H1 (cell line): ENCODE data around the gene KCNJ10. TPM values are rescaled to one million over a fixed set of nuclear protein-coding genes. Genes with fewer than 3 reads are reported as not detected.

ENCODE experiments used
- CEBPB ChIP-seq: IDR thresholded peaks from 2 replicates; pipeline ENCODE4 v1.6.1; 2012; ENCODE audit warnings: low read depth, low read length
- CHD2 ChIP-seq: IDR thresholded peaks from 2 replicates; pipeline ENCODE4 v1.6.1; 2012; ENCODE audit warnings: low read length, improper control_type of control experiment
- E2F6 ChIP-seq: IDR thresholded peaks from 2 replicates; pipeline ENCODE4 v1.6.1; 2012; ENCODE audit warnings: inconsistent platforms
- NRF1 ChIP-seq: IDR thresholded peaks from 2 replicates; pipeline ENCODE4 v1.6.1; 2011; ENCODE audit warnings: mild to moderate bottlenecking, low read depth, low read length, improper control_type of control experiment
- RNF2 ChIP-seq: fragments of 200-900, 300-1000 bp; sonication (generic); IDR thresholded peaks from 2 replicates; pipeline ENCODE4 v1.7.1; 2016; ENCODE audit warnings: borderline replicate concordance, low read depth, mild to moderate bottlenecking, antibody characterized with exemption, low read length; ENCODE audit not compliant: poor library complexity, severe bottlenecking; ENCODE audit errors: missing control alignments
- SAP30 ChIP-seq: fragments of 300-600 bp; sonication (generic); IDR thresholded peaks from 2 replicates; pipeline ENCODE4 v1.7.1; 2012; ENCODE audit warnings: low read length, moderate library complexity, mild to moderate bottlenecking, inconsistent platforms; ENCODE audit not compliant: insufficient read depth, insufficient replicate concordance
- TAF7 ChIP-seq: optimal IDR thresholded peaks from 2 replicates; pipeline ENCODE3; 2011; ENCODE audit warnings: low read depth, mild to moderate bottlenecking, inconsistent platforms, low read length, moderate library complexity, borderline replicate concordance
- polyA plus RNA-seq, 7 experiments: library from polyadenylated mRNA; depleted of rRNA in 3 of 7; stranded (reverse) in 5 of 7; unstranded in 2 of 7; fragments of >200 nt in 5 of 7; fragments of 200-250 nt in 2 of 7; gene quantifications; 1 replicate in 5 of 7; 2 replicates in 1 of 7; 4 replicates in 1 of 7; pipeline versions ENCODE4 v1.2.1 to v1.2.3, GENCODE V29; 2011 to 2013; ENCODE audit warnings: missing spikeins in 2 of 7, mixed read lengths in 2 of 7
- total RNA-seq: library from RNA; stranded (reverse); fragmentation: NEBNext Ultra II Directional; extraction: Animal tissue kit (Norgen Biotek cat#: 25700); gene quantifications from 2 replicates; pipeline ENCODE4 v1.2.1, GENCODE V29; 2021
- TF ChIP-seq, protein P1 (sequence below): fragments of 300-600 bp; sonication (generic); IDR thresholded peaks from 2 replicates; pipeline ENCODE4 v1.7.1; 2012; ENCODE audit warnings: low read length, moderate library complexity, mild to moderate bottlenecking, inconsistent platforms; ENCODE audit not compliant: insufficient replicate concordance

Gene KCNJ10
- total and polyA plus RNA-seq, 2 of the 8 experiments (the other 6 are each of a cell fraction or from before 2014, with no cell fraction given): 1.7 to 2.4 TPM

DNA sequence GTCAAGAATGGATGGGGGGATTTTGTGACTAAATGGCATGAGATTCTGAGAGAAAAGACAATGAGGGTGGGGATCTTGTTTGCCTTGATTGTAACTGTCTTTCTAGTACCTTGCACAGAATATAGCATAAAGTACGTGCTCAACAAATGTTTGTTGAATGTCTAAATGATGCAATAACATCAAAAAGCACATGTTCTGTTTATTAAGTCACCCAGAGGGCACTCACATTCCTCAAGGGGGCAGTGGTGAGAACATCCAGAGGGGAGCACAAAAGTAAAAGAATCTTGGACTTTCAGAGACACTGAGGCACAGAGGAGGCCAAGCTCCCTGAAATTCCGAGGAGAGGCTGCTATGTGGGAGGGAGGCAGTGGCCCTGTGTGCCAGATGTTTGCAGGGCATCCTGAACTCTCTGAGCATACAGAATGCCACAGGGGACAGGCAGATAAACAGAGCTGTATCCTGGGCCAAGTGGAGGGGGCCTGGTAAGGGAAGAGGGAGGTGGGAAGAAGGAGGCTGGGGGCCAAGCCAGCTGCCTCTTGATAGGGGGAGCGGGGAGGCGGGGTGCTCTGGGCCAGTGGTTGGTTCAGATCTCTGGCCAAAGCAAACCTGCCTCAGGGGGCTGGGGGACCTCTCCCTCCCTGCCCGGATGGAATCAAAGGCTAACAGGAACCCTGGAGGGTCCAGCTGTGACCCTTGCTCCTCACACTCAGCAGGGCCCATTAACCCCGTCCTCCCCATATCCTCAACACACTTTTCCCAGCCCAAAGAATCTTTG, 39.1 kb upstream of the KCNJ10 start (continued):
- TF ChIP-seq E2F6 (0 out of 2 replicates have a peak, but pooled peaks have one; percentile 55), RNF2 (no peak), TAF7 (no peak), CEBPB (peak; percentile 95), CHD2 (no peak), SAP30 (no peak), NRF1 (no peak)
- TF ChIP-seq, protein P1, sequence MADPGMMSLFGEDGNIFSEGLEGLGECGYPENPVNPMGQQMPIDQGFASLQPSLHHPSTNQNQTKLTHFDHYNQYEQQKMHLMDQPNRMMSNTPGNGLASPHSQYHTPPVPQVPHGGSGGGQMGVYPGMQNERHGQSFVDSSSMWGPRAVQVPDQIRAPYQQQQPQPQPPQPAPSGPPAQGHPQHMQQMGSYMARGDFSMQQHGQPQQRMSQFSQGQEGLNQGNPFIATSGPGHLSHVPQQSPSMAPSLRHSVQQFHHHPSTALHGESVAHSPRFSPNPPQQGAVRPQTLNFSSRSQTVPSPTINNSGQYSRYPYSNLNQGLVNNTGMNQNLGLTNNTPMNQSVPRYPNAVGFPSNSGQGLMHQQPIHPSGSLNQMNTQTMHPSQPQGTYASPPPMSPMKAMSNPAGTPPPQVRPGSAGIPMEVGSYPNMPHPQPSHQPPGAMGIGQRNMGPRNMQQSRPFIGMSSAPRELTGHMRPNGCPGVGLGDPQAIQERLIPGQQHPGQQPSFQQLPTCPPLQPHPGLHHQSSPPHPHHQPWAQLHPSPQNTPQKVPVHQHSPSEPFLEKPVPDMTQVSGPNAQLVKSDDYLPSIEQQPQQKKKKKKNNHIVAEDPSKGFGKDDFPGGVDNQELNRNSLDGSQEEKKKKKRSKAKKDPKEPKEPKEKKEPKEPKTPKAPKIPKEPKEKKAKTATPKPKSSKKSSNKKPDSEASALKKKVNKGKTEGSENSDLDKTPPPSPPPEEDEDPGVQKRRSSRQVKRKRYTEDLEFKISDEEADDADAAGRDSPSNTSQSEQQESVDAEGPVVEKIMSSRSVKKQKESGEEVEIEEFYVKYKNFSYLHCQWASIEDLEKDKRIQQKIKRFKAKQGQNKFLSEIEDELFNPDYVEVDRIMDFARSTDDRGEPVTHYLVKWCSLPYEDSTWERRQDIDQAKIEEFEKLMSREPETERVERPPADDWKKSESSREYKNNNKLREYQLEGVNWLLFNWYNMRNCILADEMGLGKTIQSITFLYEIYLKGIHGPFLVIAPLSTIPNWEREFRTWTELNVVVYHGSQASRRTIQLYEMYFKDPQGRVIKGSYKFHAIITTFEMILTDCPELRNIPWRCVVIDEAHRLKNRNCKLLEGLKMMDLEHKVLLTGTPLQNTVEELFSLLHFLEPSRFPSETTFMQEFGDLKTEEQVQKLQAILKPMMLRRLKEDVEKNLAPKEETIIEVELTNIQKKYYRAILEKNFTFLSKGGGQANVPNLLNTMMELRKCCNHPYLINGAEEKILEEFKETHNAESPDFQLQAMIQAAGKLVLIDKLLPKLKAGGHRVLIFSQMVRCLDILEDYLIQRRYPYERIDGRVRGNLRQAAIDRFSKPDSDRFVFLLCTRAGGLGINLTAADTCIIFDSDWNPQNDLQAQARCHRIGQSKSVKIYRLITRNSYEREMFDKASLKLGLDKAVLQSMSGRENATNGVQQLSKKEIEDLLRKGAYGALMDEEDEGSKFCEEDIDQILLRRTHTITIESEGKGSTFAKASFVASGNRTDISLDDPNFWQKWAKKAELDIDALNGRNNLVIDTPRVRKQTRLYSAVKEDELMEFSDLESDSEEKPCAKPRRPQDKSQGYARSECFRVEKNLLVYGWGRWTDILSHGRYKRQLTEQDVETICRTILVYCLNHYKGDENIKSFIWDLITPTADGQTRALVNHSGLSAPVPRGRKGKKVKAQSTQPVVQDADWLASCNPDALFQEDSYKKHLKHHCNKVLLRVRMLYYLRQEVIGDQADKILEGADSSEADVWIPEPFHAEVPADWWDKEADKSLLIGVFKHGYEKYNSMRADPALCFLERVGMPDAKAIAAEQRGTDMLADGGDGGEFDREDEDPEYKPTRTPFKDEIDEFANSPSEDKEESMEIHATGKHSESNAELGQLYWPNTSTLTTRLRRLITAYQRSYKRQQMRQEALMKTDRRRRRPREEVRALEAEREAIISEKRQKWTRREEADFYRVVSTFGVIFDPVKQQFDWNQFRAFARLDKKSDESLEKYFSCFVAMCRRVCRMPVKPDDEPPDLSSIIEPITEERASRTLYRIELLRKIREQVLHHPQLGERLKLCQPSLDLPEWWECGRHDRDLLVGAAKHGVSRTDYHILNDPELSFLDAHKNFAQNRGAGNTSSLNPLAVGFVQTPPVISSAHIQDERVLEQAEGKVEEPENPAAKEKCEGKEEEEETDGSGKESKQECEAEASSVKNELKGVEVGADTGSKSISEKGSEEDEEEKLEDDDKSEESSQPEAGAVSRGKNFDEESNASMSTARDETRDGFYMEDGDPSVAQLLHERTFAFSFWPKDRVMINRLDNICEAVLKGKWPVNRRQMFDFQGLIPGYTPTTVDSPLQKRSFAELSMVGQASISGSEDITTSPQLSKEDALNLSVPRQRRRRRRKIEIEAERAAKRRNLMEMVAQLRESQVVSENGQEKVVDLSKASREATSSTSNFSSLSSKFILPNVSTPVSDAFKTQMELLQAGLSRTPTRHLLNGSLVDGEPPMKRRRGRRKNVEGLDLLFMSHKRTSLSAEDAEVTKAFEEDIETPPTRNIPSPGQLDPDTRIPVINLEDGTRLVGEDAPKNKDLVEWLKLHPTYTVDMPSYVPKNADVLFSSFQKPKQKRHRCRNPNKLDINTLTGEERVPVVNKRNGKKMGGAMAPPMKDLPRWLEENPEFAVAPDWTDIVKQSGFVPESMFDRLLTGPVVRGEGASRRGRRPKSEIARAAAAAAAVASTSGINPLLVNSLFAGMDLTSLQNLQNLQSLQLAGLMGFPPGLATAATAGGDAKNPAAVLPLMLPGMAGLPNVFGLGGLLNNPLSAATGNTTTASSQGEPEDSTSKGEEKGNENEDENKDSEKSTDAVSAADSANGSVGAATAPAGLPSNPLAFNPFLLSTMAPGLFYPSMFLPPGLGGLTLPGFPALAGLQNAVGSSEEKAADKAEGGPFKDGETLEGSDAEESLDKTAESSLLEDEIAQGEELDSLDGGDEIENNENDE: no peak
